ENCODE data around the gene AP2B1.

DNA sequence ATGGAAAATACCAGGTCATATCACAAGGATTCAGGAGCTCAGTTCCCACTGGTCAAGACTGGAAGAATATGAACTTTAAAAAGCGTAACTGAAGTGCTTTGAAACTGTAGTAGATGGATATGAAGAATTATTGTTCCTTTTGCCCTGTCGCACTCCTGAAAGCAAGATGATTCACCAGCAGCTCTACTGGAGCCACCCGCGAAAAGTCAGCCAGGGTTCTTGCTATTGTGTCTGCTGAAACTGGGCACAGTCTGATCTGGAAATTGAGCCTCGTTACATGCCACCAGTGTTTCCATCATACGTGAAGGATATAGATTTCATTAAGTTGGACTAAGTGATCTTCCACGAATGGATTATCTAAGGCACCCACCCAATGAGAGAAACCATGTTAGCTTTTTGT, 16.6 kb downstream of the AP2B1 start:
- TF ChIP-seq, protein P1, sequence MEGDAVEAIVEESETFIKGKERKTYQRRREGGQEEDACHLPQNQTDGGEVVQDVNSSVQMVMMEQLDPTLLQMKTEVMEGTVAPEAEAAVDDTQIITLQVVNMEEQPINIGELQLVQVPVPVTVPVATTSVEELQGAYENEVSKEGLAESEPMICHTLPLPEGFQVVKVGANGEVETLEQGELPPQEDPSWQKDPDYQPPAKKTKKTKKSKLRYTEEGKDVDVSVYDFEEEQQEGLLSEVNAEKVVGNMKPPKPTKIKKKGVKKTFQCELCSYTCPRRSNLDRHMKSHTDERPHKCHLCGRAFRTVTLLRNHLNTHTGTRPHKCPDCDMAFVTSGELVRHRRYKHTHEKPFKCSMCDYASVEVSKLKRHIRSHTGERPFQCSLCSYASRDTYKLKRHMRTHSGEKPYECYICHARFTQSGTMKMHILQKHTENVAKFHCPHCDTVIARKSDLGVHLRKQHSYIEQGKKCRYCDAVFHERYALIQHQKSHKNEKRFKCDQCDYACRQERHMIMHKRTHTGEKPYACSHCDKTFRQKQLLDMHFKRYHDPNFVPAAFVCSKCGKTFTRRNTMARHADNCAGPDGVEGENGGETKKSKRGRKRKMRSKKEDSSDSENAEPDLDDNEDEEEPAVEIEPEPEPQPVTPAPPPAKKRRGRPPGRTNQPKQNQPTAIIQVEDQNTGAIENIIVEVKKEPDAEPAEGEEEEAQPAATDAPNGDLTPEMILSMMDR (IDR thresholded peaks at IDR 0.05): no peak
- no peak for TF ChIP-seq POLR2AphosphoS5 (IDR thresholded peaks at IDR 0.05)

Data from sigmoid colon (tissue), 4 donors.